ENCODE data around the gene PODXL2.
A peak's percentile ranks its signal among the peaks of the same experiment; 100 is the strongest.
"Not testable (repeated sequence)": the region's sequence is repeated elsewhere in the genome, so short reads cannot be mapped to it uniquely, and the experiment has no call there.

PODXL2 gene

GRCh38 chr3:127651516-127652172 lies 22.7 kb downstream of the PODXL2 start:
- no peak for DNase-seq
- H3K4me1 Mint-ChIP-seq (ENCODE audit: low read depth) = no peaks in the 10 kb centered on the region
- H3K4me3 Mint-ChIP-seq = no peak overlapping the region
- no peak overlapping the region for H3K27ac Mint-ChIP-seq
- H3K36me3 Mint-ChIP-seq (ENCODE audit: low read depth) = no peaks in the 10 kb centered on the region
- H3K27me3 Mint-ChIP-seq = no peaks in the 10 kb centered on the region
- no peaks in the 10 kb centered on the region for H3K9me3 Mint-ChIP-seq

GRCh38 chr3:127652246-127652995 lies 23.4 kb downstream of the PODXL2 start:
- no peaks in the 10 kb centered on the region for H3K36me3 Mint-ChIP-seq (ENCODE audit: low read depth)
- H3K4me1 Mint-ChIP-seq (ENCODE audit: low read depth) = no peaks in the 10 kb centered on the region
- H3K4me3 Mint-ChIP-seq = no peak overlapping the region
- H3K27me3 Mint-ChIP-seq = no peaks in the 10 kb centered on the region
- H3K9me3 Mint-ChIP-seq = no peaks in the 10 kb centered on the region
- H3K27ac Mint-ChIP-seq = no peak overlapping the region
- DNase-seq = peak; percentile 54

- DNase-seq = no peak
- Mint-ChIP-seq H3K27me3 (no peaks in the 10 kb centered on the region), H3K36me3 (ENCODE audit: low read depth) (no peaks in the 10 kb centered on the region), H3K4me1 (ENCODE audit: low read depth) (no peaks in the 10 kb centered on the region), H3K27ac (no peak overlapping the region), H3K9me3 (no peaks in the 10 kb centered on the region), H3K4me3 (no peak overlapping the region)
Measured at GRCh38 chr3:127654374-127654773, 25.4 kb downstream of the PODXL2 start.

DNA sequence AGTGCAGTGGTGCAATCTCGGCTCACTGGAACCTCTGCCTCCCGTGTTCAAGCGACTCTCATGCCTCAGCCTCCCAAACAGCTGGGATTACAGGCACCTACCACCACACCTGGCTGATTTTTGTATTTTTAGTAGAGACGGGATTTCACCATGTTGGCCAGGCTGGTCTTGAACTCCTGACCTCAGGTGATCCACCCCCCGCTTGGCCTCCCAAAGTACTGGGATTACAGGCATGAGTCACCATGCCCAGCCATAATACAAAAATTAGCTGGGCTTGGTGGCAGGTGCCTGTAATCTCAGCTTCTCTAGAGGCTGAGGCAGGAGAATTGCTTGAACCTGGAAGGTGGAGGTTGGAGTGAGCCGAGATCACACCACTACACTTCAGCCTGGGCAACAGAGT lies 26.0 kb downstream of the PODXL2 start:
- H3K9me3 Mint-ChIP-seq; H3K4me1 Mint-ChIP-seq (ENCODE audit: low read depth); H3K36me3 Mint-ChIP-seq (ENCODE audit: low read depth); DNase-seq; H3K27me3 Mint-ChIP-seq; H3K4me3 Mint-ChIP-seq; H3K27ac Mint-ChIP-seq: not testable (repeated sequence)

DNA sequence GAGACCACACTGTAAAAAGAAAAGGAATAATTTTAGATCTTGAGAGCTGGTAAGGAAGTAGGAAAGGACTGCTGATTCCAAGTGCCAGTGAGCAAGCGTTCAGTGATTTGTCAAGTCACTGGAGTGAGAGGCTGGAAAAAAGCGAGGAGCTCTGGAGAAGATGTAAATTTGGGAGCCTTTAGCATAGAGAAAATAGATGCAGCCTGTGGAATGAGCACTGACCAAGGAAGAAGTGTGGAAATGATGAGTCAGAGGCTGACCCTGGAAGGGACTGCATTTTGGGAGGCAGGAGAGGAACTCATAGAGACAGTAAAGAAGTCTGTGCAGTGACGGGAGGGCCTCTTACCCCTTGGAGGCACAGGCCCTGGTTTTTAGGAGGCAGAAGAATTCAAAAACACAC lies 26.7 kb downstream of the PODXL2 start:
- no peaks in the 10 kb centered on the region for H3K9me3 Mint-ChIP-seq
- H3K4me1 Mint-ChIP-seq (ENCODE audit: low read depth) = no peaks in the 10 kb centered on the region
- no peak overlapping the region for H3K27ac Mint-ChIP-seq
- DNase-seq = no peak
- H3K36me3 Mint-ChIP-seq (ENCODE audit: low read depth) = no peaks in the 10 kb centered on the region
- H3K27me3 Mint-ChIP-seq = no peaks in the 10 kb centered on the region
- no peak overlapping the region for H3K4me3 Mint-ChIP-seq

DNA sequence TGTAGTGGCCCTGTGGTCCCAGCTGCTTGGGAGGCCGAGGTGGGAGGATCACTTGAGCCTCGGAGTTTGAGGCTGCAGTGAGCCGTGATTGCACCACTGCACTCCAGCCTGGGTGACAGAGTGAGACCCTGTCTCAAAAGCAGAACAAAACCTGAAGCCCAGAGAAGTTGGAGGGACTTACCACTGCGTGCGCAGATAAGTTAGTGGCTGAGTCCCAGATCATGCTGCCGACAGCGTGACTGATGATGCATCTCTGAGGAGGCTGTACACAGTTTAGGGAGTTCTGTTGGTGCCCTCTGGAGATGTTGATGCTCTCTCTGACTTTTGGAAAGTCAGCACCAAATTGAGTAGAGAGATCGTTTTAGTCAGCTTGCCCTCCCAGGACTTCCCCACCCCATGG lies 27.9 kb downstream of the PODXL2 start:
- Mint-ChIP-seq H3K4me1 (ENCODE audit: low read depth) (no peaks in the 10 kb centered on the region), H3K9me3 (no peaks in the 10 kb centered on the region), H3K4me3 (no peak overlapping the region), H3K27me3 (no peaks in the 10 kb centered on the region), H3K36me3 (ENCODE audit: low read depth) (no peaks in the 10 kb centered on the region), H3K27ac (no peak overlapping the region)
- DNase-seq = no peak

- H3K27ac Mint-ChIP-seq = no peak overlapping the region
- no peaks in the 10 kb centered on the region for H3K27me3 Mint-ChIP-seq
- no peaks in the 10 kb centered on the region for H3K36me3 Mint-ChIP-seq (ENCODE audit: low read depth)
- DNase-seq = no peak
- H3K9me3 Mint-ChIP-seq = no peaks in the 10 kb centered on the region
- H3K4me3 Mint-ChIP-seq = no peak overlapping the region
- H3K4me1 Mint-ChIP-seq (ENCODE audit: low read depth) = no peaks in the 10 kb centered on the region
Measured at GRCh38 chr3:127658234-127658633, 29.2 kb downstream of the PODXL2 start.

DNA sequence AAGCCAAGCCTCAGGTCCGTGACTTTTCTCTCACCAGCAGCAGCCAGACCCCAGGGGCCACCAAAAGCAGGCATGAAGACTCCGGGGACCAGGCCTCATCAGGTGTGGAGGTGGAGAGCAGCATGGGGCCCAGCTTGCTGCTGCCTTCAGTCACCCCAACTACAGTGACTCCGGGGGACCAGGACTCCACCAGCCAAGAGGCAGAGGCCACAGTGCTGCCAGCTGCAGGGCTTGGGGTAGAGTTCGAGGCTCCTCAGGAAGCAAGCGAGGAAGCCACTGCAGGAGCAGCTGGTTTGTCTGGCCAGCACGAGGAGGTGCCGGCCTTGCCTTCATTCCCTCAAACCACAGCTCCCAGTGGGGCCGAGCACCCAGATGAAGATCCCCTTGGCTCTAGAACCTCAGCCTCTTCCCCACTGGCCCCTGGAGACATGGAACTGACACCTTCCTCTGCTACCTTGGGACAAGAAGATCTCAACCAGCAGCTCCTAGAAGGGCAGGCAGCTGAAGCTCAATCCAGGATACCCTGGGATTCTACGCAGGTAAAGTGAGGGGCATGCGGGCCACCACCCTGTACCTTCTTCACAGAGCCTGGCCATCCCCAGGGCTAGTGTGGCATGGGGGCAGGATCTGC lies 31.8 kb downstream of the PODXL2 start:
- Mint-ChIP-seq H3K36me3 (ENCODE audit: low read depth) (no peaks in the 10 kb centered on the region), H3K27ac (no peak overlapping the region), H3K9me3 (no peaks in the 10 kb centered on the region), H3K4me3 (no peak overlapping the region), H3K27me3 (no peaks in the 10 kb centered on the region), H3K4me1 (ENCODE audit: low read depth) (no peaks in the 10 kb centered on the region)
- DNase-seq = no peak

GRCh38 chr3:127661600-127661999 lies 32.6 kb downstream of the PODXL2 start:
- no peak for DNase-seq
- no peaks in the 10 kb centered on the region for H3K36me3 Mint-ChIP-seq (ENCODE audit: low read depth)
- H3K9me3 Mint-ChIP-seq = no peaks in the 10 kb centered on the region
- no peak overlapping the region for H3K4me3 Mint-ChIP-seq
- H3K4me1 Mint-ChIP-seq (ENCODE audit: low read depth) = no peaks in the 10 kb centered on the region
- H3K27me3 Mint-ChIP-seq = no peaks in the 10 kb centered on the region
- H3K27ac Mint-ChIP-seq = no peak overlapping the region

GRCh38 chr3:127662001-127662469 lies 33.0 kb downstream of the PODXL2 start:
- H3K36me3 Mint-ChIP-seq (ENCODE audit: low read depth) = no peaks in the 10 kb centered on the region
- no peak overlapping the region for H3K4me3 Mint-ChIP-seq
- DNase-seq = no peak
- no peak overlapping the region for H3K27ac Mint-ChIP-seq
- H3K9me3 Mint-ChIP-seq = no peaks in the 10 kb centered on the region
- H3K4me1 Mint-ChIP-seq (ENCODE audit: low read depth) = no peaks in the 10 kb centered on the region
- no peaks in the 10 kb centered on the region for H3K27me3 Mint-ChIP-seq

DNA sequence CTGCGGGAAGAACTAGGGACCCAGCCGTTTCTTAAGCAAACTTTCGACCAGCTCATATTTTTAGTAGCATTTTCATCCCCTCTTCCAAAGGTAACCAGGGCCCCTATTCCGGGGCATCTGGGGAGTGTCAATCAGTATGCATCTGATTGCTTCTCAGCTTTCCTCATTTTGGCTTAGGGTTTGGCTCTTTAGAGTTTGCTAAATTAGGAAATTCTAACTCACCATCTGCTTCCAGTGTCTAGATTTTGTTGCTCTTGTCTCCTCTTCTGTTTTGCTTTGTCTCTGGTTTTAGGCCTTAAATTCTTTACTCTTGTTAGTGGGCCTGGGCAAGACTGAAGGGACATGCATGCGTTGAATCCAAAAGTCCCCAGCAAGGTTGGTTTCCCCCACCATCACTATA lies 34.2 kb downstream of the PODXL2 start:
- H3K4me3 Mint-ChIP-seq = no peak overlapping the region
- no peaks in the 10 kb centered on the region for H3K36me3 Mint-ChIP-seq (ENCODE audit: low read depth)
- H3K4me1 Mint-ChIP-seq (ENCODE audit: low read depth) = no peaks in the 10 kb centered on the region
- no peaks in the 10 kb centered on the region for H3K9me3 Mint-ChIP-seq
- DNase-seq = no peak
- H3K27me3 Mint-ChIP-seq = no peaks in the 10 kb centered on the region
- H3K27ac Mint-ChIP-seq = no peak overlapping the region

DNA sequence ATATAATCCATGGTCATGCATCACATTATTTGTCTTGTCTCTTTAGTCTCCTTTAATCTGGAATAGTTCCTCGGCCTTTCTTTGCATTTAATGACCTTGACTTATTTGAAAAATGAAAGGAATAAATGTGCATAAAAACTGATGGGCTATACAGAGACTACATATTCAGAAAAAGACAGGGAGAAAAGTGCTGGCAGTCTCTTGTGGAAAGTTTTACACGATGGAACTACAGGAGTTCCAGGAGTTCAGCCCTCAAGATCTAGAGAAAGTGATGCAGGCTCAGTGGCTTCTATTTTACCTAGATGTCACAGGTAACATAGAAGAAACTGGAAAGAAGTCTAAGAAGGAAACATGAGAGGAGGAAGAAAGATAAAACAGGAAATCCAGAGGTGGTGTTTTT lies 36.2 kb downstream of the PODXL2 start:
- no peak overlapping the region for H3K27ac Mint-ChIP-seq
- DNase-seq = no peak
- no peaks in the 10 kb centered on the region for H3K4me1 Mint-ChIP-seq (ENCODE audit: low read depth)
- no peaks in the 10 kb centered on the region for H3K27me3 Mint-ChIP-seq
- H3K4me3 Mint-ChIP-seq = no peak overlapping the region
- H3K9me3 Mint-ChIP-seq = no peaks in the 10 kb centered on the region
- no peaks in the 10 kb centered on the region for H3K36me3 Mint-ChIP-seq (ENCODE audit: low read depth)

- Mint-ChIP-seq H3K4me3 (no peak overlapping the region), H3K4me1 (ENCODE audit: low read depth) (no peaks in the 10 kb centered on the region), H3K9me3 (no peaks in the 10 kb centered on the region), H3K27ac (no peak overlapping the region), H3K27me3 (no peaks in the 10 kb centered on the region), H3K36me3 (ENCODE audit: low read depth) (no peaks in the 10 kb centered on the region)
- no peak for DNase-seq
Measured at GRCh38 chr3:127665586-127665985, 36.6 kb downstream of the PODXL2 start.

DNA sequence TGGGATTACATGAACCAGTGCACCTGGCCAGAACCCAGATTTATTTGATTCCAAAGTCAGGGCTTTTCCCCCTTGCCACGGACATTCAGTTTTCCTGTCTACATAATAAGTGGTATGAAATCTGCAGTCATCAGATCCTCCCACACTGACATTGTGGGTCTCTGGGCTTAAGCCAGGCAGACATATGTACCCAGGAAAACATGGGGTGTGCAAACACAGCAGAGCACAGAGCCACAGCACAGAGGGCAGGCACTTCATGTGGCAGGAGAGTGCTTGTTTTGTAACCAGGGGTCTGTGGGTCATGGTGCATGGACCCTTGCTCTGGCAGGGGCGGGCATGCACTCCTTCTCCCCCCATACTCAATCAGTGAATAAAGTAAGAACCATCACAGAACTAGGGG lies 37.7 kb downstream of the PODXL2 start:
- Mint-ChIP-seq H3K27me3 (no peaks in the 10 kb centered on the region), H3K27ac (no peak overlapping the region), H3K4me1 (ENCODE audit: low read depth) (peaks cover 5% of the 10 kb centered on the region), H3K36me3 (ENCODE audit: low read depth) (no peaks in the 10 kb centered on the region), H3K4me3 (no peak overlapping the region), H3K9me3 (no peaks in the 10 kb centered on the region)
- DNase-seq = no peak

- Mint-ChIP-seq H3K36me3 (ENCODE audit: low read depth) (no peaks in the 10 kb centered on the region), H3K4me3 (no peak overlapping the region), H3K27me3 (no peaks in the 10 kb centered on the region), H3K9me3 (no peaks in the 10 kb centered on the region), H3K27ac (no peak overlapping the region), H3K4me1 (ENCODE audit: low read depth) (peaks cover 7% of the 10 kb centered on the region)
- no peak for DNase-seq
Measured at GRCh38 chr3:127667119-127667681, 38.2 kb downstream of the PODXL2 start.

All from activated T-cell treated with anti-CD3 and anti-CD28 coated beads, Interleukin-2, amount 50 U/mL, for 24 hours (primary cell).